Liver (tissue), 9 donors: ENCODE results near the gene TNC. TPM values are rescaled to one million over a fixed set of nuclear protein-coding genes. Genes with fewer than 3 reads are reported as not detected.

Experiments
- DNase-seq: peaks from one replicate; pipeline ENCODE4 v3.0.0-alpha.2; 2017; ENCODE audit warnings: low spot score
- H3K27ac ChIP-seq, 2 donors: one replicate each; pipeline ENCODE4 v1.7.0; 2013; ENCODE audit warnings: inconsistent platforms in 2 of 2, low read length in 2 of 2, control low read depth in 1 of 2, low read depth in 1 of 2, mild to moderate bottlenecking in 1 of 2
- H3K27me3 ChIP-seq, 4 donors: one replicate each; pipeline versions ENCODE4 v1.6.1 to v1.7.0; 2013; ENCODE audit warnings: low read length in 3 of 4, inconsistent platforms in 1 of 4, mild to moderate bottlenecking in 1 of 4, moderate library complexity in 1 of 4; ENCODE audit not compliant: control insufficient read depth in 4 of 4, insufficient read depth in 4 of 4
- H3K36me3 ChIP-seq, 4 donors: one replicate each; pipeline versions ENCODE4 v1.6.1 to v1.7.0; 2013; ENCODE audit warnings: low read length in 3 of 4, mild to moderate bottlenecking in 3 of 4, low read depth in 1 of 4, moderate library complexity in 1 of 4; ENCODE audit not compliant: control insufficient read depth in 4 of 4, insufficient read depth in 3 of 4
- H3K4me1 ChIP-seq, 4 donors: one replicate each; pipeline versions ENCODE4 v1.6.1 to v1.7.0; 2013; ENCODE audit warnings: low read length in 3 of 4, mild to moderate bottlenecking in 3 of 4, moderate library complexity in 1 of 4; ENCODE audit not compliant: control insufficient read depth in 4 of 4, insufficient read depth in 4 of 4
- H3K4me3 ChIP-seq, 3 donors: one replicate each; pipeline versions ENCODE4 v1.6.1 to v1.7.0; 2013; ENCODE audit warnings: low read length in 3 of 3, control low read depth in 1 of 3, low read depth in 1 of 3, mild to moderate bottlenecking in 1 of 3
- H3K9ac ChIP-seq, 2 donors: one replicate each; pipeline ENCODE4 v1.7.0; 2013; ENCODE audit warnings: low read length in 2 of 2, mild to moderate bottlenecking in 2 of 2, moderate library complexity in 2 of 2, control low read depth in 1 of 2, low read depth in 1 of 2
- H3K9me3 ChIP-seq, 4 donors: one replicate each; pipeline versions ENCODE4 v1.6.1 to v1.7.0; 2013; ENCODE audit warnings: low read length in 3 of 4; ENCODE audit not compliant: control insufficient read depth in 4 of 4
- CTCF ChIP-seq: fragments of 150-350 bp; IDR thresholded peaks from 2 replicates; pipeline ENCODE4 v1.5.1; 2017; ENCODE audit warnings: improper control_type of control experiment, low read depth, low read length; ENCODE audit not compliant: missing input control
- FOXA1 ChIP-seq: IDR thresholded peaks from 2 replicates; pipeline ENCODE4 v1.6.1; 2016; ENCODE audit warnings: antibody characterized with exemption
- FOXA2 ChIP-seq: IDR thresholded peaks from 2 replicates; pipeline ENCODE4 v1.6.1; 2016; ENCODE audit warnings: antibody characterized with exemption
- GABPA ChIP-seq, 2 donors: IDR thresholded peaks in 1 of 2; conservative IDR thresholded peaks in 1 of 2; 2 replicates each; pipeline ENCODE4 v1.6.1; 2016; ENCODE audit warnings: antibody characterized with exemption in 2 of 2, mild to moderate bottlenecking in 1 of 2, moderate library complexity in 1 of 2
- HNF4A ChIP-seq, 2 donors: conservative IDR thresholded peaks; 2 replicates each; pipeline ENCODE4 v1.6.1; 2016; ENCODE audit warnings: antibody characterized with exemption in 2 of 2, mild to moderate bottlenecking in 2 of 2
- HNF4G ChIP-seq: IDR thresholded peaks from 2 replicates; pipeline ENCODE4 v1.6.1; 2016; ENCODE audit warnings: antibody characterized with exemption
- JUND ChIP-seq, 2 donors: IDR thresholded peaks; 2 replicates each; pipeline ENCODE4 v1.6.1; 2016; ENCODE audit warnings: antibody characterized with exemption in 2 of 2
- MAX ChIP-seq: IDR thresholded peaks from 2 replicates; pipeline ENCODE4 v1.6.1; 2016; ENCODE audit warnings: antibody characterized with exemption
- RAD21 ChIP-seq, 2 donors: IDR thresholded peaks; 2 replicates each; pipeline ENCODE4 v1.6.1; 2016; ENCODE audit warnings: antibody characterized with exemption in 2 of 2, mild to moderate bottlenecking in 2 of 2
- REST ChIP-seq: IDR thresholded peaks from 2 replicates; pipeline ENCODE4 v1.6.1; 2016; ENCODE audit warnings: antibody characterized with exemption, mild to moderate bottlenecking
- RXRA ChIP-seq, 2 donors: IDR thresholded peaks; 2 replicates each; pipeline ENCODE4 v1.6.1; 2017 to 2018; ENCODE audit warnings: antibody characterized with exemption in 2 of 2, mild to moderate bottlenecking in 1 of 2
- TAF1 ChIP-seq: conservative IDR thresholded peaks from 2 replicates; pipeline ENCODE4 v1.6.1; 2016; ENCODE audit warnings: antibody characterized with exemption, mild to moderate bottlenecking
- YY1 ChIP-seq: IDR thresholded peaks from 2 replicates; pipeline ENCODE4 v1.6.1; 2016; ENCODE audit warnings: antibody characterized with exemption, mild to moderate bottlenecking
- WGBS: extraction: QIAGEN DNeasy Blood & Tissue Kit; methylation state at CpG from one replicate; pipeline ENCODE4 v1.1.7; 2013; 5-methylcytosine and 5-hydroxymethylcytosine counted together
- polyA plus RNA-seq, 2 donors: library from polyadenylated mRNA; stranded (reverse) in 1 of 2; unstranded in 1 of 2; fragments of 200-250 nt in 1 of 2; fragments of >200 nt in 1 of 2; fragmentation: Nextera tagmentation in 1 of 2; extraction: Ambion mirVana in 1 of 2; gene quantifications; one replicate each; pipeline versions ENCODE4 v1.2.1 to v1.2.3, GENCODE V29; 2013 to 2015
- total RNA-seq, 2 donors: library from RNA; depleted of rRNA; stranded (reverse); fragments of >200 nt; gene quantifications; one replicate each; pipeline ENCODE4 v1.2.3, GENCODE V29; 2014
- donor health status: healthy.
- donor health status: healthy.
- donor health status: healthy.
- donor health status: healthy.
- donor health status: healthy.

TNC gene
- total and polyA plus RNA-seq, 4 donors = 0.19 to 6.3 (median 1.8) TPM

GRCh38 chr9:115114546-115114945, 3.4 kb downstream of the TNC start:
- Histone ChIP-seq H3K27me3 (peaks cover 0 to 9% (median 0%) of the 10 kb centered on the region in 4 donors), H3K4me3 (no peak overlapping the region), H3K9ac (no peak overlapping the region), H3K4me1 (peaks cover 0 to 6% (median 2%) of the 10 kb centered on the region in 4 donors), H3K36me3 (no peaks in the 10 kb centered on the region), H3K9me3 (no peaks in the 10 kb centered on the region), H3K27ac (no peak overlapping the region)
- TF ChIP-seq MAX (no peak), REST (no peak), JUND (IDR thresholded peaks at IDR 0.05) (no peak), TAF1 (no peak), FOXA1 (no peak), FOXA2 (no peak), HNF4G (no peak), YY1 (no peak), GABPA (IDR thresholded peaks at IDR 0.05 in 1 of 2, conservative IDR thresholded peaks at IDR 0.05 in 1 of 2) (no peak)
- no peak for DNase-seq
- WGBS = 79% methylated on average over 2 of the region's 2 CpGs

GRCh38 chr9:115114084-115114483, 3.9 kb downstream of the TNC start:
- no peak overlapping the region for H3K4me3 ChIP-seq
- DNase-seq = no peak
- no peaks in the 10 kb centered on the region for H3K36me3 ChIP-seq
- H3K27ac ChIP-seq = no peak overlapping the region
- no peaks in the 10 kb centered on the region for H3K9me3 ChIP-seq
- peaks cover 0 to 9% (median 0%) of the 10 kb centered on the region in 4 donors for H3K27me3 ChIP-seq
- peaks cover 0 to 6% (median 2%) of the 10 kb centered on the region in 4 donors for H3K4me1 ChIP-seq
- no peak overlapping the region for H3K9ac ChIP-seq
- TF ChIP-seq REST (no peak), HNF4A (conservative IDR thresholded peaks at IDR 0.05) (no peak), RAD21 (IDR thresholded peaks at IDR 0.05) (no peak), CTCF (no peak), RXRA (IDR thresholded peaks at IDR 0.05) (no peak)
- WGBS = 88% methylated on average over 4 of the region's 4 CpGs
